Activated CD4-positive, alpha-beta T cell treated with anti-CD3 and anti-CD28 coated beads, Interleukin-2, amount 10 ng/mL, durations not matched to agents 24 days and 14 days (primary cell): Measurements from ENCODE around the gene NKX3-2. TPM values are rescaled to one million over a fixed set of nuclear protein-coding genes. Genes with fewer than 3 reads are reported as not detected.

Source experiments
- DNase-seq: peaks from one replicate; pipeline ENCODE4 v3.0.0; 2022
- H3K27ac Mint-ChIP-seq: one replicate; pipeline ENCODE4 v1.8.0; 2022; ENCODE audit warnings: mild to moderate bottlenecking, mixed read lengths
- H3K27me3 Mint-ChIP-seq: one replicate; pipeline ENCODE4 v1.8.0; 2022; ENCODE audit warnings: mixed read lengths
- H3K36me3 Mint-ChIP-seq: one replicate; pipeline ENCODE4 v1.8.0; 2022; ENCODE audit warnings: low read depth, mild to moderate bottlenecking, mixed read lengths
- H3K4me1 Mint-ChIP-seq: one replicate; pipeline ENCODE4 v1.8.0; 2021; ENCODE audit warnings: mixed read lengths
- H3K4me3 Mint-ChIP-seq: one replicate; pipeline ENCODE4 v1.8.0; 2022; ENCODE audit warnings: mild to moderate bottlenecking, moderate library complexity, mixed read lengths
- H3K9me3 Mint-ChIP-seq: one replicate; pipeline ENCODE4 v1.8.0; 2021; ENCODE audit warnings: mixed read lengths
- intact Hi-C: fragments of 100-400 bp; cut with micrococcal nuclease; formaldehyde crosslinking; loops from one replicate; pipeline ENCODE4 v1.15.1; 2023
- total RNA-seq: library from RNA; stranded (reverse); gene quantifications from 2 replicates; pipeline ENCODE4 v1.2.3, GENCODE V29; 2022

The NKX3-2 gene
- total RNA-seq, 1 donor from 2014 or later = not detected

DNA sequence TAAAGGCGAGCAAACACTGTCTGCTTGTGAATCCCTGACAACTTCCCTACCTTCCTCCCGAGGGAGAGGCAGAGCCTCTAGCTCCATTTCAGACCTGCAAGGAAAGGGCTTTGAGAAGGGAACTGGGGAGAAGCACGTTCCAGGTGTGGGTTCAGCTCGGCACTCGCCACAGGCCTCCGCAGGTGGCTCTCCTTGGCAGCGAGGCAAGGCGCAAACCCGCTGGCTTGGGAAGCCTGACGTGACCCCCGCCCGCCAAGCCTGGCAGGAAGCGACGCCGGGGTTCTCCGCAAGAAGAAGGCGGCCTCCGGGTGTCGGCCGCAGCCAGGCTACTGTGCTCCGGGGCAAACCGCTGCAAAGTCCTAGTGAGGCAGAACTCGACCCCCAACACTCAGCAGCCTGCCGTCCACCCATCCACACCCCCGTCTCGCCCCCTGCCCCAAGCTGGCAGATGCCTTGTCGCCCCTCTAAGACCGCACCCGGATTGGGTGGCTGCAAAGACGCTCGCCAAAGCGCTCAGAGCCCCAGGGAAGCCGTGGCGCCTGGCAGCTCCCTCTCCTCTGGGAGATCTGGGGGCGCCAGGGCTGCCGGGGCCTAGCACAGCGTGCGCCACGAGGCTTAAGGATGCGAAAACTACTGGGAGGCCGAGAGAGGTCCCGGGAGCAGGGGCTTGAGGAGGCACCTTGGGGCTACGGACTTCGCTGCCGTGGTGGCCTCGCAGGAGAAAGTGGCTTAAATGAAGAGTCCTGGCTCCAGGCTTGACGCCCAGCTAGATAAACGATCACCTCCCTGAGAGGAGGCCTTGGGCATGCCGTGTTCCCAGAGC is 21.8 kb downstream of the NKX3-2 start:
- peak overlapping the region; percentile 20 for H3K27ac Mint-ChIP-seq
- H3K9me3 Mint-ChIP-seq = peaks cover 11% of the 10 kb centered on the region
- peak; percentile 62 for DNase-seq

GRCh38 chr4:13521047-13521446 is 23.3 kb downstream of the NKX3-2 start:
- Mint-ChIP-seq H3K27me3 (peaks cover 62% of the 10 kb centered on the region), H3K9me3 (peaks cover 11% of the 10 kb centered on the region), H3K4me3 (no peak overlapping the region), H3K4me1 (no peaks in the 10 kb centered on the region), H3K27ac (no peak overlapping the region), H3K36me3 (no peaks in the 10 kb centered on the region)
- intact Hi-C loops = no loop called here
- peak; percentile 43 for DNase-seq

More for the DNA sequence above, 21.8 kb downstream of the NKX3-2 start:
- no peaks in the 10 kb centered on the region for H3K36me3 Mint-ChIP-seq
- no peak overlapping the region for H3K4me3 Mint-ChIP-seq
- peaks cover 70% of the 10 kb centered on the region for H3K27me3 Mint-ChIP-seq
- peaks cover 2% of the 10 kb centered on the region for H3K4me1 Mint-ChIP-seq
- intact Hi-C loops = no loop called here

DNA sequence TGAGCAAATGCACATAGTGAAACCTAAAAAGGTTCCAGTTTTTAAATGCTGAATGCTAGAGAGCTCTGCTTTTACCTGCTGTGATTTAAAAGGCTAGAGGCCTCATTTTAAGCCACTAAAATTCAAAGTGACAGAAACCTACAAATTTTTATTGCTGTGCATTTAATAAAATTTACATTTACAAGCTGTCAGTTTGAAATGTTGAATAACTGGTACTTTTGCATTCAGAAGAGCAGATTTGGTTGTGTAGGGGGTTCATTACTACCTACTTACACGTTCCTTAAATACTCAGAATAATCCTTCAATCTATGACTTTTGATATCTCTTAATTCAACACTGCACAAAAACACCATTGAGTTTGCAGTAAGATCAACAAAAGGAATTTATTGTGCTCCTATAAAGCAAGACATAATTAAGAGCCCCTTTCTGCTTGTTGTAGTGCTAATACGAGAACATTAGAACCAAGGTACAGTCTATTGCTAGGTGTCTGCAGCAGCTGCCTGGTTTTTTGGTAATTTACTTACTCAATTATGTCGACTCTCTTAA is 27.9 kb downstream of the NKX3-2 start:
- H3K4me3 Mint-ChIP-seq = no peak overlapping the region
- peaks cover 32% of the 10 kb centered on the region for H3K27me3 Mint-ChIP-seq
- intact Hi-C loops = no loop called here
- no peak overlapping the region for H3K27ac Mint-ChIP-seq
- peaks cover 3% of the 10 kb centered on the region for H3K9me3 Mint-ChIP-seq
- H3K36me3 Mint-ChIP-seq = no peaks in the 10 kb centered on the region
- H3K4me1 Mint-ChIP-seq = no peaks in the 10 kb centered on the region
- DNase-seq = no peak

DNA sequence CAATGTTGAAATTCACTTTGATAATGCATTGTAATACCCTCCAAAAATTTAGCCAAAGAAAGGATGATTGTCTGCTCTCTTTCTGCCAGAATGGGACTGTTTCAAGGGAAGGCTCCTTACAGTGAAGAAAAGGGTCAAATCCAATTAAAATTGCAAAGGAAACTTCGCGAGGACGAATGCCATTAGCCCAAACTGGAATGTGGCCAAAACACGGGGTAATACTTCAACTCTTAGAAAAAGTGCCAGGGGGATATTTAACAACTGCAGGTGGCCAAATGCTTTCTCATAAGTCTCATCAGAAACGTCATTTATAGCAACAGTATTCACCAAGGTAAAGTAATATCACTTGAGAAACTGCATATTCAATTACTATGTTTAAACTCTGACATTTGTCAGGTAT is 29.0 kb downstream of the NKX3-2 start:
- Mint-ChIP-seq H3K27me3 (peaks cover 25% of the 10 kb centered on the region), H3K4me3 (no peak overlapping the region), H3K27ac (no peak overlapping the region), H3K4me1 (no peaks in the 10 kb centered on the region), H3K9me3 (no peaks in the 10 kb centered on the region), H3K36me3 (no peaks in the 10 kb centered on the region)
- DNase-seq = peak; percentile 37
- intact Hi-C loops = no loop called here

DNA sequence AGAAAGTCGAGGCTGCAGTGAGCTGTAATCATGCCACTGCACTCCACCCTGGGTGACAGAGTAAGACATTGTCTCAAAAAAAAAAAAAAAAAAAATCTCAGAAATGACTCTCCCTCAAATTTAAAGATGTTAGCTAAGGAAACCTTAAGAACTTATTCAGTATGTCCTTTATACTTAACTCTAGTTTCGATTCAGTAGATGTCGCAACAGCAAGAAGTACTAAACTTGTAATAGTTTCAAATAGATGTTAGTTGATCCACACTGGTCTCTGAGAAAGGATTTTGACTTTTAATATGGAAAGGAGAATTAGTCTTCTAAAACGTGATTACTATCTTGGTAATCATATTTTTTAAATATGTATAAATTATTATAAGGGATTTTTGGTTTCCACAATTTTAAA is 29.6 kb downstream of the NKX3-2 start:
- H3K27ac Mint-ChIP-seq = no peak overlapping the region
- no peak overlapping the region for H3K4me3 Mint-ChIP-seq
- intact Hi-C loops = no loop called here
- H3K9me3 Mint-ChIP-seq = no peaks in the 10 kb centered on the region
- no peaks in the 10 kb centered on the region for H3K4me1 Mint-ChIP-seq
- DNase-seq = no peak
- no peaks in the 10 kb centered on the region for H3K36me3 Mint-ChIP-seq
- H3K27me3 Mint-ChIP-seq = peaks cover 25% of the 10 kb centered on the region

DNA sequence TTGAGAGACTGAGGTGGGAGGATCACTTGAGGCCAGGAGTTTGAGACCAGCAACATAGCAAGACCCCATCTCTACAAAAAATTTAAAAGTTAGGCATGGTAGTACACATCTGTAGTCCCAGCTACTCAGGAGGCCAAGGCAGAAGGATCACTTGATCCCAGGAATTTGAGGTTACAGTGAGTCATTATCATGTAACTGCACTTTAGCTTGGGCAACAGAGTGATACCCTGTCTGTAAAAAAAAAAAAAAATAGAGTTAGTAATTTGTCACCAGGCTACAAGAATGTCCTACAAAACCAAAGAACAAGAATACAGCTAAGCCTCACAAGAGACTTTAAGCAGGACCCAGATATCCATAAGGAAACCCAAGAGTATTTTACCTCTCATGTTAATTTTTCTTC is 33.2 kb downstream of the NKX3-2 start:
- Mint-ChIP-seq H3K4me3 (no peak overlapping the region), H3K27me3 (peaks cover 15% of the 10 kb centered on the region)
- intact Hi-C loops = no loop called here

GRCh38 chr4:13509442-13509841 is 34.9 kb downstream of the NKX3-2 start:
- no peak for DNase-seq
- no peak overlapping the region for H3K27ac Mint-ChIP-seq
- intact Hi-C loops = no loop called here
- no peaks in the 10 kb centered on the region for H3K36me3 Mint-ChIP-seq
- H3K9me3 Mint-ChIP-seq = no peaks in the 10 kb centered on the region
- peaks cover 10% of the 10 kb centered on the region for H3K27me3 Mint-ChIP-seq
- H3K4me1 Mint-ChIP-seq = no peaks in the 10 kb centered on the region
- no peak overlapping the region for H3K4me3 Mint-ChIP-seq

More for the DNA sequence above, 33.2 kb downstream of the NKX3-2 start:
- Mint-ChIP-seq H3K36me3 (no peaks in the 10 kb centered on the region), H3K4me1 (no peaks in the 10 kb centered on the region), H3K9me3 (no peaks in the 10 kb centered on the region), H3K27ac (no peak overlapping the region)
- no peak for DNase-seq

GRCh38 chr4:13504374-13504773 is 39.9 kb downstream of the NKX3-2 start:
- Mint-ChIP-seq H3K4me3 (no peak overlapping the region), H3K36me3 (no peaks in the 10 kb centered on the region), H3K4me1 (no peaks in the 10 kb centered on the region), H3K9me3 (no peaks in the 10 kb centered on the region), H3K27me3 (peaks cover 19% of the 10 kb centered on the region), H3K27ac (no peak overlapping the region)
- DNase-seq = no peak
- intact Hi-C loops = no loop called here

DNA sequence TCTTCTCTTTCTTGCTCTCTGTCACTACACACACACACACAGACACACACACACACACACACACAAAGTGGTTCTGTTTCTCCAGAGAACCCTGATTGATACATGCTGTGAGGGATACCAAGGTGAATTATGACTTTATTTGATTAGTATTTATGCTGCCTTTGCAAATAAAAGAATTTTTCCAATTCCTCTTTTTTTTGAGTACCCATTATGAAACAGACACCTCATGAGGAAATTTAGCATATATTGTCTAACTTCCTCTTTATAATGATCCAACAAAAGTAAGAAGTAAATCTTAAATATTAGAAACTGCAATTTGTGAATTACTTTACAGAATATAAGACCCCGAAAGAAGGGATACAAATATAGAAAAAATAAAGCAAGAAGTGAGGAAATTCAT is 45.8 kb downstream of the NKX3-2 start:
- Mint-ChIP-seq H3K36me3 (no peaks in the 10 kb centered on the region), H3K27me3 (peaks cover 30% of the 10 kb centered on the region), H3K4me1 (no peaks in the 10 kb centered on the region), H3K4me3 (no peak overlapping the region), H3K9me3 (peaks cover 4% of the 10 kb centered on the region), H3K27ac (no peak overlapping the region)
- intact Hi-C loops = no loop called here
- no peak for DNase-seq

- H3K27me3 Mint-ChIP-seq = peaks cover 28% of the 10 kb centered on the region
- H3K36me3 Mint-ChIP-seq = no peaks in the 10 kb centered on the region
These were observed 47.7 kb downstream of the NKX3-2 start for GRCh38 chr4:13496605-13497004.

GRCh38 chr4:13495753-13496152 is 48.6 kb downstream of the NKX3-2 start:
- Mint-ChIP-seq H3K4me3 (no peak overlapping the region), H3K27ac (no peak overlapping the region), H3K4me1 (no peaks in the 10 kb centered on the region), H3K9me3 (peaks cover 4% of the 10 kb centered on the region), H3K27me3 (peaks cover 25% of the 10 kb centered on the region), H3K36me3 (no peaks in the 10 kb centered on the region)
- no peak for DNase-seq
- intact Hi-C loops = no loop called here

More at GRCh38 chr4:13496605-13497004, 47.7 kb downstream of the NKX3-2 start:
- Mint-ChIP-seq H3K4me3 (no peak overlapping the region), H3K27ac (no peak overlapping the region), H3K4me1 (no peaks in the 10 kb centered on the region), H3K9me3 (peaks cover 4% of the 10 kb centered on the region)
- intact Hi-C loops = no loop called here
- no peak for DNase-seq

DNA sequence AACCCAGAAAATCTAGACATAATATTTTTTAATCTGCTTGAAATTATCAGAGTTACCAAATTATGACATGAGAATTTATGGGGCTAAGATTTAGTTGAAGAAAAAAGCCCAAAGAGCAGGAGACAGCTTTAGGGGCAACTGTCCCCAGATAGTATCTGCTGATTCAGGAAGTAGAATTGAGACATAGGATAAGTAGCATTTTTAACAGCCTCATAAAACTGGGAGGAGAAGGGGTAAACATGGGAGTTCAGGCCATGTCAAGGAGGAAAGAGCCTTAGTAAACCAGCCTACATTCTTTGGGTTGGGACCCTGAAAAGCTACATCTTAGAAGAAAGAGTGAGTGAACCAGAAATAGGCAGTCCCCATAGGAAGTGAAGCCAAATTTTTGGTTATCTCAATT is 50.5 kb downstream of the NKX3-2 start:
- H3K4me3 Mint-ChIP-seq = no peak overlapping the region
- no peak overlapping the region for H3K27ac Mint-ChIP-seq
- peaks cover 4% of the 10 kb centered on the region for H3K9me3 Mint-ChIP-seq
- peaks cover 24% of the 10 kb centered on the region for H3K27me3 Mint-ChIP-seq
- no peaks in the 10 kb centered on the region for H3K4me1 Mint-ChIP-seq
- intact Hi-C loops = no loop called here
- no peaks in the 10 kb centered on the region for H3K36me3 Mint-ChIP-seq
- no peak for DNase-seq

DNA sequence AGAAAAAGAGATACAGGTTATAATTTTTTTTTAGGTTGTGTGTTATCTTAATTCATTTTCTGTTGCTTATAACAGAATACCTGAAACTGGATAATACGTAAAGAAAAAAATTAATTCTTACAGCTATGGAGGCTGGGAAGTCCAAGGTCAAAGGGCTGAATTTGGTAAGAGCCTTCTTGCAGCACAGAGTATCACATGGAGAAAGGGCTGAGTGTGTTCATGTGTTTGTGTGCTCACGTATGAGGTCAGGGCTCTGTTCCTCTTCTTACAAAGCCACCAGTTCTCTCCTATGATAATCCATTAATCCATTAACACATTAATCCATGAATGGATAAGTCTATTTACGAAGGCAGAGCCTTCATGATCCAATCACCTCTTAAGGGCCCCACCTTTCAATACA is 51.6 kb downstream of the NKX3-2 start:
- Mint-ChIP-seq H3K27me3 (peaks cover 21% of the 10 kb centered on the region), H3K4me3 (no peak overlapping the region), H3K36me3 (no peaks in the 10 kb centered on the region), H3K9me3 (peaks cover 6% of the 10 kb centered on the region), H3K27ac (no peak overlapping the region), H3K4me1 (no peaks in the 10 kb centered on the region)
- intact Hi-C loops = no loop called here
- no peak for DNase-seq
